ENCODE measurements around the gene KRTAP10-7.

DNA sequence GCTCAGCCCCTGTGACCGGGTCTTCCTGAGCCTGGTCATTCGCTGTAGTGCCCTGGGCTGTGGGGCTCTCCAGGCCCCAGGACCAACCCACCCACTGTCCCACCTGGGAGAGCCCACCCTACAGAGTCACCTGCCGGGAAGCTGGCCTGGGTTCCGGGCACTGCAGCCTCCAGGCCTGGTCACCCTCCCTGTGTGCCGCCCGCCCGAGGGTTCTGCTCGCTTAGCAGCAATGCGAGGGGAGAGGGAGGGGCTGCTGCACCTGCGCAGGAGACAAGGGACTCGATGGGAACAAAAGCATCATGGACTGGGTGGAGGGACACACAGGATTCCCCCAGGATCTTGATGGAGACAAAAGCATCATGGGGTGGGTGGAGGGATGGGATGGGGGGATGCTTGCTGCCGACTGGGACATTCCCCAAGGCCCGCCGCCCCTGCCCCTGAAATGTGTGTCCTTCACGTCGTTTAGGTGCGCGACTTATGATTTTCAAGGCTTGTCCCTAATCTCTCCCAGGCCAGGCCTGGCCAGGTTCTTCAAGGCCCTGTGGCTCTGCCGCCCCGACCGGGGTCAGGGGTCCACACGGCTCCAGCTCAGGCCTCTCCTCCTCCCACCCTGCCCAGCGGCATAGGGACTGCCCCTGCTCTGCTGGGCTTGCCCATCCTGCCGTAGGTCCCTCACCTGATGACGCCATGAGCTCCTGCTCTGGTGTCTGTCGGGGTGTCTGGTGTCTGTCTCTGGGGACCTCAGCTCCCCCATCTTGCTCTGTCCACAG, 13.2 kb downstream of the KRTAP10-7 start:
- TF ChIP-seq, protein P1, sequence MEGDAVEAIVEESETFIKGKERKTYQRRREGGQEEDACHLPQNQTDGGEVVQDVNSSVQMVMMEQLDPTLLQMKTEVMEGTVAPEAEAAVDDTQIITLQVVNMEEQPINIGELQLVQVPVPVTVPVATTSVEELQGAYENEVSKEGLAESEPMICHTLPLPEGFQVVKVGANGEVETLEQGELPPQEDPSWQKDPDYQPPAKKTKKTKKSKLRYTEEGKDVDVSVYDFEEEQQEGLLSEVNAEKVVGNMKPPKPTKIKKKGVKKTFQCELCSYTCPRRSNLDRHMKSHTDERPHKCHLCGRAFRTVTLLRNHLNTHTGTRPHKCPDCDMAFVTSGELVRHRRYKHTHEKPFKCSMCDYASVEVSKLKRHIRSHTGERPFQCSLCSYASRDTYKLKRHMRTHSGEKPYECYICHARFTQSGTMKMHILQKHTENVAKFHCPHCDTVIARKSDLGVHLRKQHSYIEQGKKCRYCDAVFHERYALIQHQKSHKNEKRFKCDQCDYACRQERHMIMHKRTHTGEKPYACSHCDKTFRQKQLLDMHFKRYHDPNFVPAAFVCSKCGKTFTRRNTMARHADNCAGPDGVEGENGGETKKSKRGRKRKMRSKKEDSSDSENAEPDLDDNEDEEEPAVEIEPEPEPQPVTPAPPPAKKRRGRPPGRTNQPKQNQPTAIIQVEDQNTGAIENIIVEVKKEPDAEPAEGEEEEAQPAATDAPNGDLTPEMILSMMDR (IDR thresholded peaks at IDR 0.05) = no peak
- TF ChIP-seq EZH2phosphoT487 (IDR thresholded peaks at IDR 0.05) = no peak
